Esophagus squamous epithelium (tissue), 5 donors: ENCODE results near the gene LRRC74B. TPM values are rescaled to one million over a fixed set of nuclear protein-coding genes. Genes with fewer than 3 reads are reported as not detected.
"Not testable (repeated sequence)": the region's sequence is repeated elsewhere in the genome, so short reads cannot be mapped to it uniquely, and the experiment has no call there.

Experiments used
- DNase-seq: peaks from one replicate; lab custom pipeline; 2025; lab: John Stamatoyannopoulos, UW
- H3K27ac ChIP-seq, 4 donors: fragments of 200-600 bp; sonication (generic); one replicate each; pipeline ENCODE4 v1.5.1; 2016 to 2019; ENCODE audit warnings: mild to moderate bottlenecking in 1 of 4
- H3K27me3 ChIP-seq, 4 donors: fragments of 200-600 bp; sonication (generic); 1 replicate in 3 of 4; 2 replicates in 1 of 4; pipeline versions ENCODE4 v1.5.1 to v1.6.0; 2017 to 2021; ENCODE audit warnings: antibody characterized with exemption in 1 of 4
- H3K36me3 ChIP-seq, 3 donors: fragments of 200-600 bp; sonication (generic); one replicate each; pipeline ENCODE4 v1.5.1; 2016 to 2019
- H3K4me1 ChIP-seq, 3 donors: fragments of 200-600 bp; sonication (generic); one replicate each; pipeline ENCODE4 v1.5.1; 2017 to 2019
- H3K4me3 ChIP-seq, 4 donors: fragments of 200-600 bp; sonication (generic); 1 replicate in 3 of 4; 2 replicates in 1 of 4; pipeline ENCODE4 v1.5.1; 2016 to 2019; ENCODE audit warnings: mild to moderate bottlenecking in 2 of 4, moderate library complexity in 1 of 4
- H3K9me3 ChIP-seq, 3 donors: fragments of 200-600 bp; sonication (generic); one replicate each; pipeline ENCODE4 v1.5.1; 2016 to 2019
- POLR2A ChIP-seq, 4 donors: fragments of 450-650 bp; IDR thresholded peaks; one replicate each; pipeline ENCODE4 v1.6.1; 2017; ENCODE audit warnings: antibody characterized with exemption in 4 of 4, mild to moderate bottlenecking in 4 of 4, moderate library complexity in 3 of 4
- WGBS, 2 donors: methylation state at CpG; one replicate each; pipeline ENCODE4 v1.1.5; 2018; 5-methylcytosine and 5-hydroxymethylcytosine counted together
- intact Hi-C: fragments of 100-400 bp; cut with DNase I; formaldehyde crosslinking; loops from one replicate; pipeline ENCODE4 v1.15.0; 2022
- total RNA-seq, 4 donors: library from RNA; depleted of rRNA; stranded (reverse); fragments of >200 nt; gene quantifications; one replicate each; pipeline ENCODE4 v1.1.0, GENCODE V29; 2016
- TF ChIP-seq, protein P1 (sequence below), 6 experiments: fragments of 450-650 bp in 4 of 6; fragments of 200-600 bp in 2 of 6; sonication (generic) in 2 of 6; IDR thresholded peaks; one replicate each; pipeline ENCODE4 v1.5.1; 2016 to 2019; ENCODE audit warnings: antibody characterized with exemption in 6 of 6, mild to moderate bottlenecking in 4 of 6, moderate library complexity in 4 of 6
- donor health status: DM: yes; HTN: yes; CAD: no.

Gene LRRC74B
- total RNA-seq, 4 donors from 2014 or later: 0.04 TPM; not detected in 3

DNA sequence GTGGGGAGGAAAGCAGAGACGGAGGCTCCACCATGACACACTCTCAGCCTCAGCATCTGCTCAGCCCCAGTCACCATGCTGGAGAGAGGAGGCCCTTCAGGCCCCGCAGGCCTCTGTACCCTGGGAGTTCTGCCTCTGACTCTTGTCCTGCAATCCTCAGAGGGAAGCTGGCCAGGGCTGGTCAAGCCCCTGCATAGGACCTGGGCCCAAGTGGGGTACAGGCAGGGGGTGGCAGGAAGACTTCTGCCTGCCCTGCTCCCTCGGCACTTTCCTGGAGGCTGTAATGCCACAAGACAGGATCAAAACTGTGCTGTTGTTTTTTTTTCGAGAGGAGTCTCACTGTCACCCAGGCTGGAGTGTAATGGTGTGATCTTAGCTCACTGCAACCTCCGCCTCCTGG is 33.7 kb downstream of the LRRC74B start:
- WGBS, 2 donors: 87% methylated on average over 3 of the region's 5 CpGs
- intact Hi-C loops: no loop called here

DNA sequence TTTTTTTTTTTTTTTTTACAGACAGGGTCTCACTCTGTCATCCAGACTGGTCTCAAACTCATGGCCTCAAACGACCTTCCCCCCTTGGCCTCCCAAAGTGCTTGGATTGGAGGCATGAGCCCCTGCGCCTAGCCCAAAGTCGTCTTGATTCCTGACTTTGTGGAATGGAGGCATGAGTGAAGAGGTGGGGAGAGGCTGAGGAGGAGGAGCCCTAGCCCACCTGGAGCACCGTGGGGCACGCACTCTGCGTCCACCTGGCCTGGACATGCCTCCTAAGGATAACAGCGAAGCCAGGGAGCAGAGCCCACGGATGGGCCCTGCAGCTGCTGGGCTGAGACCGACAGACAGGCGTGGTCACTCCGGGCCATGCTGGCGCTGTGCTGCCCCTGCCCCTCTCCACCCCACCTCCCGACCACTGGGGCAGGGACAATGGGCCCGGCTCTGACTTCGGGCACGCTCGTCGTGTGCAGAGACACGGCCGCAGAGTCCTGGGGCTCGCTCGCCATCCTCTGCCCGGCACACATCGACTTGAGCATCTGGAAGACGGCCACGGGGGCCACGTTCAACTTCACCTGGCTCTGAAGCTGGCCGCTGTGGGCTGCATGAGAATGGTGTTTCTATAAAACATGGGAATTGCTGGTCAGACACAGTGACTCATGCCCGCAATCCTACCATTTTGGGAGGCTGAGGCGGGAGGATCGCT is 34.8 kb downstream of the LRRC74B start:
- no peaks in the 10 kb centered on the region for H3K9me3 ChIP-seq
- 13 to 66% methylated on average over 1 to 3 of the region's 31 CpGs for WGBS, 2 donors
- DNase-seq: no peak

More for the DNA sequence above, 33.7 kb downstream of the LRRC74B start:
- no peak overlapping the region for H3K4me3 ChIP-seq
- H3K27ac ChIP-seq: no peak overlapping the region
- no peaks in the 10 kb centered on the region for H3K36me3 ChIP-seq
- H3K9me3 ChIP-seq: no peaks in the 10 kb centered on the region
- TF ChIP-seq, protein P1, sequence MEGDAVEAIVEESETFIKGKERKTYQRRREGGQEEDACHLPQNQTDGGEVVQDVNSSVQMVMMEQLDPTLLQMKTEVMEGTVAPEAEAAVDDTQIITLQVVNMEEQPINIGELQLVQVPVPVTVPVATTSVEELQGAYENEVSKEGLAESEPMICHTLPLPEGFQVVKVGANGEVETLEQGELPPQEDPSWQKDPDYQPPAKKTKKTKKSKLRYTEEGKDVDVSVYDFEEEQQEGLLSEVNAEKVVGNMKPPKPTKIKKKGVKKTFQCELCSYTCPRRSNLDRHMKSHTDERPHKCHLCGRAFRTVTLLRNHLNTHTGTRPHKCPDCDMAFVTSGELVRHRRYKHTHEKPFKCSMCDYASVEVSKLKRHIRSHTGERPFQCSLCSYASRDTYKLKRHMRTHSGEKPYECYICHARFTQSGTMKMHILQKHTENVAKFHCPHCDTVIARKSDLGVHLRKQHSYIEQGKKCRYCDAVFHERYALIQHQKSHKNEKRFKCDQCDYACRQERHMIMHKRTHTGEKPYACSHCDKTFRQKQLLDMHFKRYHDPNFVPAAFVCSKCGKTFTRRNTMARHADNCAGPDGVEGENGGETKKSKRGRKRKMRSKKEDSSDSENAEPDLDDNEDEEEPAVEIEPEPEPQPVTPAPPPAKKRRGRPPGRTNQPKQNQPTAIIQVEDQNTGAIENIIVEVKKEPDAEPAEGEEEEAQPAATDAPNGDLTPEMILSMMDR (IDR thresholded peaks at IDR 0.05): no peak
- no peak for TF ChIP-seq POLR2A (IDR thresholded peaks at IDR 0.05)
- H3K27me3 ChIP-seq: peaks cover 0 to 15% (median 0%) of the 10 kb centered on the region in 4 donors
- no peak for DNase-seq
- no peaks in the 10 kb centered on the region for H3K4me1 ChIP-seq

DNA sequence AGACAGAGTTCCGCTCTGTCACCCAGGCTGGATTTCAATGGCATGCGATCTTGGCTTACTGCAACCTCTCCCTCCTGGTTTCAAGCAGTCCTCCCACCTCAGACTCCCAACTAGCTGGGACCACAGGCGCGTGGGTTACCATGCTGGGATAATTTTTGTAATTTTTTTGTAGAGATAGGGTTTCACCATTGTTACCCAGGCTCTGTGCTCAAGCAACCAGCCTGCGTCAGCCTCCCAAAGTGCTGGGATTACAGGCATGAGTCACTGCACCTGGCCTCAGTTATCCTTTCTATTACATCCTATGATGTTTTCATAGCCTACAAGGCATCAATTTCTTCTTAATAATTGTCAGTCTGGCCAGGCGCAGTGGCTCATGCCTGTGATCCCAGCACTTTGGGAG is 36.5 kb downstream of the LRRC74B start:
- intact Hi-C loops: no loop called here
- WGBS, 2 donors: 65 to 81% methylated on average over 6 of the region's 6 CpGs
- H3K27ac ChIP-seq: no peak overlapping the region
- no peaks in the 10 kb centered on the region for H3K36me3 ChIP-seq
- H3K27me3 ChIP-seq: peaks cover 0 to 18% (median 0%) of the 10 kb centered on the region in 4 donors
- TF ChIP-seq POLR2A (IDR thresholded peaks at IDR 0.05): no peak
- no peaks in the 10 kb centered on the region for H3K9me3 ChIP-seq
- H3K4me3 ChIP-seq: no peak overlapping the region
- no peaks in the 10 kb centered on the region for H3K4me1 ChIP-seq
- no peak for DNase-seq

More for the DNA sequence above, 34.8 kb downstream of the LRRC74B start:
- intact Hi-C loops: no loop called here
- Histone ChIP-seq H3K27ac (no peak overlapping the region), H3K36me3 (no peaks in the 10 kb centered on the region), H3K4me3 (no peak overlapping the region), H3K27me3 (peaks cover 0 to 15% (median 0%) of the 10 kb centered on the region in 4 donors), H3K4me1 (no peaks in the 10 kb centered on the region)
- TF ChIP-seq POLR2A (IDR thresholded peaks at IDR 0.05): no peak
- TF ChIP-seq, protein P1 (IDR thresholded peaks at IDR 0.05): no peak

DNA sequence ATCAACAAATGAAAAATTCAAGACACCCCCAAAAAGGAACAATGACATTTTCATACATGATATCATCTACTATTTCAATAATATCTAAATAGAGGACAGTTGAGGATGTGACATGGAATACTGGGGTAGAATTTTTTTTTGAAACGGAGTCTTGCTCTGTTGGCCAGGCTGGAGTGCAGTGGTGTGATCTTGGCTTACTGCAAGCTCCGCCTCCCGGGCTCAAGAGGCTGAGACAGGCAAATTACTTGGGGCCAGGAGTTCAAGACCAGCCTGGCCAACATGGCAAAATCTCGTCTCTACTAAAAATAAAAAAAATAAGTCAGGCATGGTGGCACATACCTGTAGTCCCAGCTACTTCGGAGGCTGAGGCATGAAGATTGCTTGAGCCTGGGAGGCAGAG is 41.4 kb downstream of the LRRC74B start:
- no peak for DNase-seq
- no peak overlapping the region for H3K4me3 ChIP-seq
- intact Hi-C loops: no loop called here

DNA sequence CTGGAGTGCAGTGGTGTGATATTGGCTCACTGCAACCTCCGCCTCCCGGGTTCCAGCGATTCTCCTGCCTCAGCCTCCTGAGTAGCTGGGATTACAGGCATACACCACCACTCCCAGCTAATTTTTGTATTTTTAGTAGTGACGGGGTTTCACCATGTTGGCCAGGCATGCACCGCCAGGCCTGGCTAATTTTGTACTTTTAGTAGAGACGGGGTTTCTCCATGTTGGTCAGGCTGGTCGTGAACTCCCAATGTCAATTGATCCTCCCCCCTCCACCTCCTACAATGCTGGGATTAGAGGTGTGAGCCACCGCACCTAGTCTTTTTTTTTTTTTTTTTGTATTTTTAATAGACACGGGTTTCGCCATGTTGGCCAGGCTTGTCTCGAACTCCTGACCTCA is 42.2 kb downstream of the LRRC74B start:
- H3K36me3 ChIP-seq, H3K27ac ChIP-seq, intact Hi-C loops, H3K4me3 ChIP-seq, H3K4me1 ChIP-seq, DNase-seq, H3K9me3 ChIP-seq: not testable (repeated sequence)
- peaks cover 0 to 18% (median 0%) of the 10 kb centered on the region in 4 donors for H3K27me3 ChIP-seq
- WGBS, 2 donors: 87 to 89% methylated on average over 11 of the region's 11 CpGs

More for the DNA sequence above, 41.4 kb downstream of the LRRC74B start:
- Histone ChIP-seq H3K36me3 (no peaks in the 10 kb centered on the region), H3K9me3 (no peaks in the 10 kb centered on the region), H3K4me1 (no peaks in the 10 kb centered on the region), H3K27ac (no peak overlapping the region), H3K27me3 (peaks cover 0 to 18% (median 0%) of the 10 kb centered on the region in 4 donors)
- TF ChIP-seq, protein P1 (IDR thresholded peaks at IDR 0.05): no peak
- TF ChIP-seq POLR2A (IDR thresholded peaks at IDR 0.05): no peak
- WGBS, 2 donors: 79 to 84% methylated on average over 5 of the region's 5 CpGs

DNA sequence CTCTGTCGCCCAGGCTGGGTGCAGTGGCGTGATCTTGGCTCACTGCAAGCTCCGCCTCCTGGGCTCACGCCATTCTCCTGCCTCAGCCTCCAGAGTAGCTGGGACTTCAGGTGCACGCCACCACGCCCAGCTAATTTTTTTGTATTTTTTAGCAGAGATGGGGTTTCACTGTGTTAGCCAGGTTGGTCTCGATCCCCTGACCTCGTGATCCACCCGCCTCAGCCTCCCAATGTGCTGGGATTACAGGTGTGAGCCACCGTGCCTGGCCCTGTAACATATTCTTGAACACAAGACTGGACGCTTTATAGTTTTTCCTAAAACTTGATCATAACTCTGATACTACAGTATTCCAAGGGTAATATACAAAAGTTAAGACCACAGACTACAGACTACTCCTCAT is 45.5 kb downstream of the LRRC74B start:
- peaks cover 0 to 21% (median 0%) of the 10 kb centered on the region in 4 donors for H3K27me3 ChIP-seq
- H3K36me3 ChIP-seq, H3K4me3 ChIP-seq, DNase-seq, intact Hi-C loops, H3K27ac ChIP-seq, H3K9me3 ChIP-seq, H3K4me1 ChIP-seq: not testable (repeated sequence)
- WGBS, 2 donors: 88% methylated on average over 11 of the region's 11 CpGs
